H1 (cell line): ENCODE data around the gene ICA1.

Source experiments
- POLR2AphosphoS5 ChIP-seq: IDR thresholded peaks from 2 replicates; pipeline ENCODE4 v1.6.1; 2011; ENCODE audit warnings: low read depth, low read length
- SIRT6 ChIP-seq: IDR thresholded peaks from one replicate; pipeline ENCODE4 v1.7.1; 2012; ENCODE audit warnings: low read length, inconsistent platforms
- TF ChIP-seq, protein P1 (sequence below): IDR thresholded peaks from 2 replicates; pipeline ENCODE4 v1.6.1; 2012; ENCODE audit warnings: inconsistent platforms
- TF ChIP-seq, protein P2 (sequence below), 3 experiments: IDR thresholded peaks; 1 replicate in 2 of 3; 2 replicates in 1 of 3; pipeline versions ENCODE4 v1.5.1 to v1.6.1; 2011; ENCODE audit warnings: low read length in 3 of 3, mild to moderate bottlenecking in 3 of 3, inconsistent platforms in 2 of 3, low read depth in 1 of 3, moderate library complexity in 1 of 3; ENCODE audit not compliant: insufficient read depth in 1 of 3; ENCODE audit errors: control extremely low read depth in 1 of 3

DNA sequence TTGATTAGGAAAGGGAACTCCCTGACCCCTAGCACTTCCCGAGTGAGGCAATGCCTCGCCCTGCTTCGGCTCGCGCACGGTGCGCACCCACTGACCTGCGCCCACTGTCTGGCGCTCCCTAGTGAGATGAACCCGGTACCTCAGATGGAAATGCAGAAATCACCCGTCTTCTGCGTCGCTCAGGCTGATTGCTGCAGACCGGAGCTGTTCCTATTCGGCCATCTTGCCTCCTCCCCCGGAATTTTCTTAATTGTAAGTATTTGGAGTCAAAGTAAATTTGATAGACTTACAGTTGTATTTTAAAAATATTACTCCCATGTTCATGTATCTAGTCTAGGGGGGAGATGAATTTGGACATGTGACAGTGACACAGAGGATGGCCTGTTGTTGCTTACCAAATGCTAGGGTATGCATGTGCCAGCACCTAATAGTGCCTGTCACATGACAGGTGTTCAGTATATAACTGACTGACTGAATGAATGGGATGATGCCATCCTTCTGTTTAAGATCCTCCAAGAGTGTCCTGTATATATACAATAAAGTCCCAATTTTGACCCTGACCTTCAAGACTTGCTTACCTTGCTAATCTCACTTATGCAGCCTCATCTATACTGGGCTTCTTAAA is 42.0 kb upstream of the ICA1 start:
- TF ChIP-seq, protein P1, sequence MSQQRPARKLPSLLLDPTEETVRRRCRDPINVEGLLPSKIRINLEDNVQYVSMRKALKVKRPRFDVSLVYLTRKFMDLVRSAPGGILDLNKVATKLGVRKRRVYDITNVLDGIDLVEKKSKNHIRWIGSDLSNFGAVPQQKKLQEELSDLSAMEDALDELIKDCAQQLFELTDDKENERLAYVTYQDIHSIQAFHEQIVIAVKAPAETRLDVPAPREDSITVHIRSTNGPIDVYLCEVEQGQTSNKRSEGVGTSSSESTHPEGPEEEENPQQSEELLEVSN = no peak
- TF ChIP-seq, protein P2, sequence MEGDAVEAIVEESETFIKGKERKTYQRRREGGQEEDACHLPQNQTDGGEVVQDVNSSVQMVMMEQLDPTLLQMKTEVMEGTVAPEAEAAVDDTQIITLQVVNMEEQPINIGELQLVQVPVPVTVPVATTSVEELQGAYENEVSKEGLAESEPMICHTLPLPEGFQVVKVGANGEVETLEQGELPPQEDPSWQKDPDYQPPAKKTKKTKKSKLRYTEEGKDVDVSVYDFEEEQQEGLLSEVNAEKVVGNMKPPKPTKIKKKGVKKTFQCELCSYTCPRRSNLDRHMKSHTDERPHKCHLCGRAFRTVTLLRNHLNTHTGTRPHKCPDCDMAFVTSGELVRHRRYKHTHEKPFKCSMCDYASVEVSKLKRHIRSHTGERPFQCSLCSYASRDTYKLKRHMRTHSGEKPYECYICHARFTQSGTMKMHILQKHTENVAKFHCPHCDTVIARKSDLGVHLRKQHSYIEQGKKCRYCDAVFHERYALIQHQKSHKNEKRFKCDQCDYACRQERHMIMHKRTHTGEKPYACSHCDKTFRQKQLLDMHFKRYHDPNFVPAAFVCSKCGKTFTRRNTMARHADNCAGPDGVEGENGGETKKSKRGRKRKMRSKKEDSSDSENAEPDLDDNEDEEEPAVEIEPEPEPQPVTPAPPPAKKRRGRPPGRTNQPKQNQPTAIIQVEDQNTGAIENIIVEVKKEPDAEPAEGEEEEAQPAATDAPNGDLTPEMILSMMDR (IDR thresholded peaks at IDR 0.05; ENCODE audit: control extremely low read depth in 1 of 3, insufficient read depth in 1 of 3, low read depth in 1 of 3, low read length in 3 of 3) = no peak
- no peak for TF ChIP-seq SIRT6
- TF ChIP-seq POLR2AphosphoS5 = no peak
